ENCODE data around the gene TCF20.

- TF ChIP-seq, protein P1, sequence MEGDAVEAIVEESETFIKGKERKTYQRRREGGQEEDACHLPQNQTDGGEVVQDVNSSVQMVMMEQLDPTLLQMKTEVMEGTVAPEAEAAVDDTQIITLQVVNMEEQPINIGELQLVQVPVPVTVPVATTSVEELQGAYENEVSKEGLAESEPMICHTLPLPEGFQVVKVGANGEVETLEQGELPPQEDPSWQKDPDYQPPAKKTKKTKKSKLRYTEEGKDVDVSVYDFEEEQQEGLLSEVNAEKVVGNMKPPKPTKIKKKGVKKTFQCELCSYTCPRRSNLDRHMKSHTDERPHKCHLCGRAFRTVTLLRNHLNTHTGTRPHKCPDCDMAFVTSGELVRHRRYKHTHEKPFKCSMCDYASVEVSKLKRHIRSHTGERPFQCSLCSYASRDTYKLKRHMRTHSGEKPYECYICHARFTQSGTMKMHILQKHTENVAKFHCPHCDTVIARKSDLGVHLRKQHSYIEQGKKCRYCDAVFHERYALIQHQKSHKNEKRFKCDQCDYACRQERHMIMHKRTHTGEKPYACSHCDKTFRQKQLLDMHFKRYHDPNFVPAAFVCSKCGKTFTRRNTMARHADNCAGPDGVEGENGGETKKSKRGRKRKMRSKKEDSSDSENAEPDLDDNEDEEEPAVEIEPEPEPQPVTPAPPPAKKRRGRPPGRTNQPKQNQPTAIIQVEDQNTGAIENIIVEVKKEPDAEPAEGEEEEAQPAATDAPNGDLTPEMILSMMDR (IDR thresholded peaks at IDR 0.05; ENCODE audit: insufficient read depth, low read length), result no peak
- TF ChIP-seq, protein P2, sequence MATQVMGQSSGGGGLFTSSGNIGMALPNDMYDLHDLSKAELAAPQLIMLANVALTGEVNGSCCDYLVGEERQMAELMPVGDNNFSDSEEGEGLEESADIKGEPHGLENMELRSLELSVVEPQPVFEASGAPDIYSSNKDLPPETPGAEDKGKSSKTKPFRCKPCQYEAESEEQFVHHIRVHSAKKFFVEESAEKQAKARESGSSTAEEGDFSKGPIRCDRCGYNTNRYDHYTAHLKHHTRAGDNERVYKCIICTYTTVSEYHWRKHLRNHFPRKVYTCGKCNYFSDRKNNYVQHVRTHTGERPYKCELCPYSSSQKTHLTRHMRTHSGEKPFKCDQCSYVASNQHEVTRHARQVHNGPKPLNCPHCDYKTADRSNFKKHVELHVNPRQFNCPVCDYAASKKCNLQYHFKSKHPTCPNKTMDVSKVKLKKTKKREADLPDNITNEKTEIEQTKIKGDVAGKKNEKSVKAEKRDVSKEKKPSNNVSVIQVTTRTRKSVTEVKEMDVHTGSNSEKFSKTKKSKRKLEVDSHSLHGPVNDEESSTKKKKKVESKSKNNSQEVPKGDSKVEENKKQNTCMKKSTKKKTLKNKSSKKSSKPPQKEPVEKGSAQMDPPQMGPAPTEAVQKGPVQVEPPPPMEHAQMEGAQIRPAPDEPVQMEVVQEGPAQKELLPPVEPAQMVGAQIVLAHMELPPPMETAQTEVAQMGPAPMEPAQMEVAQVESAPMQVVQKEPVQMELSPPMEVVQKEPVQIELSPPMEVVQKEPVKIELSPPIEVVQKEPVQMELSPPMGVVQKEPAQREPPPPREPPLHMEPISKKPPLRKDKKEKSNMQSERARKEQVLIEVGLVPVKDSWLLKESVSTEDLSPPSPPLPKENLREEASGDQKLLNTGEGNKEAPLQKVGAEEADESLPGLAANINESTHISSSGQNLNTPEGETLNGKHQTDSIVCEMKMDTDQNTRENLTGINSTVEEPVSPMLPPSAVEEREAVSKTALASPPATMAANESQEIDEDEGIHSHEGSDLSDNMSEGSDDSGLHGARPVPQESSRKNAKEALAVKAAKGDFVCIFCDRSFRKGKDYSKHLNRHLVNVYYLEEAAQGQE (IDR thresholded peaks at IDR 0.05; ENCODE audit: insufficient replicate concordance, low read depth), result no peak
- TF ChIP-seq POLR2AphosphoS5 (IDR thresholded peaks at IDR 0.05; ENCODE audit: low read depth) (no peak), GABPA (IDR thresholded peaks at IDR 0.05; ENCODE audit: low read depth) (no peak)
Measured at GRCh38 chr22:42287174-42287890, 16.9 kb upstream of the TCF20 start.
